Mesodermal cell (in vitro differentiated cells): ENCODE results near the gene S100PBP.

ENCODE experiments used
- H3K27ac ChIP-seq: 2 replicates; pipeline ENCODE4 v1.7.0; 2013; ENCODE audit warnings: mild to moderate bottlenecking, low read depth, low read length, moderate library complexity; ENCODE audit not compliant: severe bottlenecking
- H3K36me3 ChIP-seq: 2 replicates; pipeline ENCODE4 v1.7.1; 2013; ENCODE audit warnings: mild to moderate bottlenecking, low read length, moderate library complexity; ENCODE audit not compliant: control insufficient read depth, insufficient read depth
- H3K4me1 ChIP-seq: one replicate; pipeline ENCODE4 v1.7.1; 2013; ENCODE audit warnings: mild to moderate bottlenecking, low read length; ENCODE audit not compliant: insufficient read depth, control insufficient read depth, poor library complexity, severe bottlenecking
- H3K4me3 ChIP-seq: 2 replicates; pipeline ENCODE4 v1.7.0; 2013; ENCODE audit warnings: low read length, control low read depth, mild to moderate bottlenecking; ENCODE audit not compliant: insufficient read depth, poor library complexity, severe bottlenecking; ENCODE audit errors: extremely low read depth
- H3K9me3 ChIP-seq: 2 replicates; pipeline ENCODE4 v1.7.1; 2013; ENCODE audit warnings: mild to moderate bottlenecking, low read length, moderate library complexity; ENCODE audit not compliant: control insufficient read depth
- WGBS, 2 experiments: methylation state at CpG; one replicate each; pipeline ENCODE4 v1.1.5; 2013; ENCODE audit warnings: missing lambda C conversion rate in 2 of 2; ENCODE audit not compliant: insufficient coverage in 2 of 2; 5-methylcytosine and 5-hydroxymethylcytosine counted together

The S100PBP gene

DNA sequence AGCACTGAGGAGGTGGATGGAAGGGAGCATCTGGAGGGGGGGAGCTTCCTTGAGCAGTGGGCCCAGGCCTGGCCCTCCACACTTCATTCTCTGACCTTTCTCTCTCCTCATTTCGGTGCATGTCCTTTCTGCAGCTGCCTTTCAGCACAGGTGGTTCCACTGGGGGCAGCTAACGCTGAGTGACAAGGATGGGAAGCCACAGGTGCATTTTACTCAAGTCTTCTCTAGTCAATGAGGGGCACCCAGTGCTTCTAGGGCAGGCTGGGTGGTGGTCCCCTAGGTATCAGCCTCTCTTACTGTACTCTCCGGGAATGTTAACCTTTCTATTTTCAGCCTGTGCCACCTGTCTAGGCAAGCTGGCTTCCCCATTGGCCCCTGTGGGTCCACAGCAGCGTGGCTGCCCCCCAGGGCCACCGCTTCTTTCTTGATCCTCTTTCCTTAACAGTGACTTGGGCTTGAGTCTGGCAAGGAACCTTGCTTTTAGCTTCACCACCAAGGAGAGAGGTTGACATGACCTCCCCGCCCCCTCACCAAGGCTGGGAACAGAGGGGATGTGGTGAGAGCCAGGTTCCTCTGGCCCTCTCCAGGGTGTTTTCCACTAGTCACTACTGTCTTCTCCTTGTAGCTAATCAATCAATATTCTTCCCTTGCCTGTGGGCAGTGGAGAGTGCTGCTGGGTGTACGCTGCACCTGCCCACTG lies 43.5 kb upstream of the S100PBP start:
- 87 to 93% methylated on average over 4 to 5 of the region's 7 CpGs for WGBS, 2 experiments
- Histone ChIP-seq H3K36me3 (peaks cover 44% of the 10 kb centered on the region), H3K4me1 (peaks cover 24% of the 10 kb centered on the region), H3K9me3 (no peaks in the 10 kb centered on the region), H3K27ac (no peak overlapping the region), H3K4me3 (no peak overlapping the region)

DNA sequence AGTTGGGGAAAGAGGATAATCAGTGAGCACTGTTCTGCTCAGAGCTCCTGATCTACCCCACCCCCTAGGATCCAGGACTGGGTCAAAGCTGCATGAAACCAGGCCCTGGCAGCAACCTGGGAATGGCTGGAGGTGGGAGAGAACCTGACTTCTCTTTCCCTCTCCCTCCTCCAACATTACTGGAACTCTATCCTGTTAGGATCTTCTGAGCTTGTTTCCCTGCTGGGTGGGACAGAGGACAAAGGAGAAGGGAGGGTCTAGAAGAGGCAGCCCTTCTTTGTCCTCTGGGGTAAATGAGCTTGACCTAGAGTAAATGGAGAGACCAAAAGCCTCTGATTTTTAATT lies 43.0 kb upstream of the S100PBP start:
- Histone ChIP-seq H3K27ac (no peak overlapping the region), H3K36me3 (peaks cover 50% of the 10 kb centered on the region)

GRCh38 chr1:32774950-32775634 lies 42.4 kb upstream of the S100PBP start:
- no peaks in the 10 kb centered on the region for H3K9me3 ChIP-seq
- WGBS, 2 experiments: 86 to 100% methylated on average over 1 of the region's 2 CpGs
- peaks cover 12% of the 10 kb centered on the region for H3K4me1 ChIP-seq
- no peak overlapping the region for H3K4me3 ChIP-seq
- H3K36me3 ChIP-seq: peaks cover 56% of the 10 kb centered on the region
- no peak overlapping the region for H3K27ac ChIP-seq

More for the DNA sequence above, 43.0 kb upstream of the S100PBP start:
- Histone ChIP-seq H3K4me3 (no peak overlapping the region), H3K9me3 (no peaks in the 10 kb centered on the region), H3K4me1 (peaks cover 18% of the 10 kb centered on the region)

DNA sequence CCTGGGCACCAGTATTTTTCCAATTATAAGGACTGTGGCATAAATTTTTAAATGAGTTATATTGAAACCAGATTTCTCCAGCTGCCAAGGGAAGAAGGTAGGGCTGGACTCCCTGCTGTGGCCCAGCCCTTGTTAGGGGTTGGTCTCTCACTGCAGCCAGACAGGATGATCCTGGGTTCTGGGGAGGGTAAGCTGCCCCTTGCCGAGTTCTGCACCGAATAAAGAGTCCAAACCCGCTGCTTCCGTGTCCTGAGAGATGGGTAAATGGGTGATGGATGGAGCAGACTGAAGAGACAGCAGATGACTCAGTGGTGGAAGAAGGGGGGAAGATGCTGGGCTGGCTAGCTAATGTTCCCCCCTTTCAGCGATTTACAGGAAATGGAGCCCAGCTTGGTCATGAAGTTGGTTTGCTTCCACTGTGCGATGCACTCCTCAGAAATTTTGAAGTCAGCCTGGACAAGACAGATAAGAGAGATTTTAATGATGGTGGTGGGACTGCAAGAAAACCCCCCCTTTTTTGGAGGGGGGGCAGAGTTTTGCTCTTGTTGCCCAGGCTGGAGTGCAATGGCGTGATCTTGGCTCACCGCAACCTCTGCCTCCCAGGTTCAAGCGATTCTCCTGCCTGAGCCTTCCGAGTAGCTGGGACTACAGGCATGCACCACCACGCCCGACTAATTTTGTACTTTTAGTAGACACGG lies 41.7 kb upstream of the S100PBP start:
- Histone ChIP-seq H3K36me3 (peaks cover 63% of the 10 kb centered on the region), H3K4me1 (peaks cover 8% of the 10 kb centered on the region), H3K27ac (no peak overlapping the region), H3K4me3 (no peak overlapping the region), H3K9me3 (no peaks in the 10 kb centered on the region)
- 94 to 98% methylated on average over 11 to 13 of the region's 13 CpGs for WGBS, 2 experiments

DNA sequence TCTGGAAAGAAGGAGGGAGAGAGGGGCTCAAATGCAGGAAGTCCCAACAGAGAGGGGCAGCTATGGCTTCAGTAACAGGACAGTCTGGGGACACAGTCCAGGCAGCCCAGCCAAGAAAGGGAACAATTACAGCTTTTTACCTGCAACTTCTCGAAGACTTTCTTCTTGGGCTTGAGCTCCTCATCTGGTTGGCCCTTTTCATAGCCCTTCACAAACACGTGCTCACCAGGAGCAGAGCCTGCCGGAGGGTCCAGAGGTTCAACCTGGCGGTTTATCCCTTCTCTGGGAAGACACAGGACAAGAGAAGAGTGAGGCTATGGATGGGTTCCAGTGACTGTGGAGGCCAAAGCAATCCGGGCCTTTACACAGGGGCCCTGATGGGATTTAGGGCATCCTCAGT lies 38.2 kb upstream of the S100PBP start:
- H3K36me3 ChIP-seq: peaks cover 85% of the 10 kb centered on the region
- 93 to 98% methylated on average over 2 to 5 of the region's 5 CpGs for WGBS, 2 experiments
- H3K27ac ChIP-seq: no peak overlapping the region
- no peaks in the 10 kb centered on the region for H3K9me3 ChIP-seq
- no peaks in the 10 kb centered on the region for H3K4me1 ChIP-seq
- no peak overlapping the region for H3K4me3 ChIP-seq

DNA sequence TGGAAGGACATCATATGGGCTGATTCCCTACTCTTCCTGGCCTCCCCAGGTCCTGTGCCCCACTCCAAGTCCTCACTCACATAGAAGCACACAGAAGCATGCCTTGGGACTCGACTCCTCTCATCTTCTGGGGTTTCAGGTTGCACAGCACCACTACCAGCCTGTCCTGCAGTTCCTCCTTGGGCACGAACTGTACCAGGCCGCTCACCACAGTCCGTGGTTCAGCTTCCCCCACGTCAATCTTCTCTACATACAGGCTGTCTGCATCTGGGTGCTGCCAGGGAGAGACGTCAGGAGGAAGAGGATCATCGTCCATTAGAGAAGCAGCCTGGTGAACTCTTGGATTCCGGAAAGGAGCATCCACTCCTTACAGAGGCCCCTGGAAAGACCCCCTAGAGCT lies 37.4 kb upstream of the S100PBP start:
- 98 to 100% methylated on average over 7 to 8 of the region's 8 CpGs for WGBS, 2 experiments
- H3K36me3 ChIP-seq: peaks cover 87% of the 10 kb centered on the region
- no peaks in the 10 kb centered on the region for H3K4me1 ChIP-seq

DNA sequence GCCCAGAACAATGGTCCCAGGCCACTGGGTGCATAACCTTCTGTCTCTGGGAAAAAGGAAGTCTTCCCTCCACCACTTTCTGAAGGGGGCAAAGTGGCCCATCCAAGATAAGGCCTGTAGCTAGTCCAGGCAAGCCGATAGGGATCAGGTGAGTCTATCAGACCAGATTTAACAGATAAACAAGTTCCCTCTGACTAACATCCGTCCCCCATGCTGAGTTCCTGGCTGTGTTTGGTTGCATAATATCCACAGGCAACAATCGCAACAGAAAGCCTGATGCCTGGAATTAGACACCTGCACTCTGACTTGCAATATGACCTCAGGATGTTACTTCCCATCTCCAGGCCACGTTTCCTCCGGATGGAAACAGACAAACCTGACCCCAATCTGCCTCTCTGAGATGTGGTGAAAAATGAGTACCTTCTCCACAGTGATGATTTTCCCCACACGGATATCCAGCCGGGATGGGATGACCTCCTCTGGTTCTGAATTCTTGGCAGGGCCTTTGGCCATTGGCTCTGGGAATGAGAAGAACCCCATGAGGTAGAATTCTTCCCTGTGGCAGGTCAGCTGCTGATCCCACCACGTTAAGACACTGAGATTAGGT lies 36.7 kb upstream of the S100PBP start:
- Histone ChIP-seq H3K27ac (no peak overlapping the region), H3K36me3 (peaks cover 87% of the 10 kb centered on the region), H3K9me3 (no peaks in the 10 kb centered on the region), H3K4me3 (no peak overlapping the region), H3K4me1 (no peaks in the 10 kb centered on the region)
- 94 to 96% methylated on average over 5 to 8 of the region's 8 CpGs for WGBS, 2 experiments

More for the DNA sequence above, 37.4 kb upstream of the S100PBP start:
- H3K9me3 ChIP-seq: no peaks in the 10 kb centered on the region
- H3K4me3 ChIP-seq: no peak overlapping the region
- H3K27ac ChIP-seq: no peak overlapping the region

DNA sequence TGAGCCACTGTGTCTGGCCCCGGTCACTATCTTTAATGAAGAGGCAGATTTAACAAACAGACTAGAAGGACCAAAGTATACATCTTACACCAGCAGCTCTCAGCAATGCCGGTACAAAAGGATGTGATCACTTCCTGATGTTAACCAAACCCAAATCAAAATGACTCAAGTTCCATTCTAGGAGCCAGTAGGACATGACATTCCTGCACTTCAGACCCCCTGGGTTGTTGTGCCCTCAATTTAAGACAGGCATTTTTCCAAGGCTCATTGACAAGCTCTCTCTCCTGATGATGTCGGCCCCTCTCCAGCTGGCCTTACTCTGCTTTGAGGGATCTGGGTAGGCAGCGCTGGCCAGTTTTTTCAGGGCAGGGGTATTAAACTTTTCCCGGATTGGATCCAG lies 35.4 kb upstream of the S100PBP start:
- Histone ChIP-seq H3K36me3 (peaks cover 94% of the 10 kb centered on the region), H3K9me3 (no peaks in the 10 kb centered on the region), H3K27ac (no peak overlapping the region), H3K4me3 (no peak overlapping the region), H3K4me1 (no peaks in the 10 kb centered on the region)
- 87 to 97% methylated on average over 4 to 5 of the region's 5 CpGs for WGBS, 2 experiments

DNA sequence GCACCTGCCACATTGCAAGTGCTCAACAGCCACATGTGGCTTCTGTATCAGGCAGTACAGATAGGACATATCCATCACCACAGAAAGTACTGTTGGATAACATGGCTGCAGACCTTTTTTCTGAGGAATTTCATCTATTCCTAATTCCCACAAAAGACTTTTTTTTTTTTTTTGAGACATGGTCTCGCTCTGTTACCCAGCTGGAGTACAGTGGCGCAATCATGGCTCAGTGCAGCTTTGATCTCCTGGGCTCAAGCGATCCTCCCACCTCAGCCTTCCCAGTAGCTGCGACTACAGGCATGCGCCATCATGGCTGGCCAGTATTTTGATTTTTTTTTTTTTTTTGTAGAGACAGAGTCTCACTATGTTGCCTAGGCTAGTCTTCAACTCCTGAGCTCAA lies 33.6 kb upstream of the S100PBP start:
- Histone ChIP-seq H3K4me1 (no peaks in the 10 kb centered on the region), H3K36me3 (peaks cover 96% of the 10 kb centered on the region), H3K27ac (no peak overlapping the region), H3K9me3 (no peaks in the 10 kb centered on the region), H3K4me3 (no peak overlapping the region)
- WGBS, 2 experiments: 97 to 100% methylated on average over 3 of the region's 5 CpGs

DNA sequence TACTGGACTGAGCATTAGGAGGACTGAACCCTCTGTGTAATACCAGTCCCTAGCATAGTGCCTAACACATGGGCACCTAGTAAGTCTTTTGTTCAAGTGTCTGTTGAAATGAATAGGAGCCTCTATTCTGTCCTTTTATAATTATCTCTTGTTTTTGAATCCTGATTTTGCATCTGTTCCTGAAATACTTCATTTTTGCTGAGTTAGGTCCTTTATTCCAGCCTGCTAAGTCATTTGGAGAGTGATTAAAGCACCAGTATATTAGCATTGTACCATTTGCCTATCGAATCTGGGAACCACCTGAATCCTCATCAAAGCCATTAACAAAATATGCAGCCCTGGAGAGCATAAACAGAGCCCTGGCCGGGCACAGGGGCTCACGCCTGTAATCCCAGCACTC lies 32.6 kb upstream of the S100PBP start:
- Histone ChIP-seq H3K36me3 (peaks cover 96% of the 10 kb centered on the region), H3K27ac (no peak overlapping the region), H3K4me1 (no peaks in the 10 kb centered on the region), H3K9me3 (no peaks in the 10 kb centered on the region), H3K4me3 (no peak overlapping the region)
- 90 to 96% methylated on average over 2 to 3 of the region's 3 CpGs for WGBS, 2 experiments
